Endothelial cell of umbilical vein (primary cell): ENCODE data around the gene TMEFF2. TPM values are rescaled to one million over a fixed set of nuclear protein-coding genes. Genes with fewer than 3 reads are reported as not detected.

Source experiments
- BruUV-seq: library from RNA; stranded (reverse); fragments of 400-500 nt; replicated peaks from 2 replicates; lab custom pipeline; 2021; lab: Mats Ljungman, UMichigan
- CTCF ChIA-PET: fragments of 300-600, 350-600 bp; sonication (Branson Sonifier 250); formaldehyde crosslinking; loops from one replicate; lab custom pipeline; 2021; ENCODE audit warnings: antibody characterized with exemption, inconsistent platforms; lab: Charles Lee
- POLR2A ChIA-PET: fragments of 300-600, 350-600 bp; sonication (Branson Sonifier 250); formaldehyde crosslinking; loops from one replicate; lab custom pipeline; 2021; ENCODE audit warnings: antibody characterized with exemption, inconsistent platforms; lab: Charles Lee
- DNase-seq: peaks from one replicate; pipeline ENCODE4 v3.0.0-alpha.2; 2011; ENCODE audit warnings: low read depth, low spot score
- FAIRE-seq: peaks from 2 replicates; lab custom pipeline; 2011; peaks lifted over from hg19 to GRCh38; lab: Jason Lieb, UNC
- H2AFZ ChIP-seq: 2 replicates; pipeline ENCODE4 v1.6.0; 2012; ENCODE audit warnings: low read depth, low read length, control low read depth, inconsistent platforms
- H3K27ac ChIP-seq: 2 replicates; pipeline ENCODE4 v1.5.1; 2011; ENCODE audit warnings: low read depth, mild to moderate bottlenecking, control low read depth, low read length, moderate library complexity; ENCODE audit not compliant: insufficient read depth
- H3K27me3 ChIP-seq, 2 experiments: 2 replicates each; pipeline versions ENCODE4 v1.6.0 to v1.6.1; 2011; ENCODE audit warnings: low read length in 2 of 2, mixed read lengths in 1 of 2; ENCODE audit not compliant: control insufficient read depth in 2 of 2, insufficient read depth in 2 of 2
- H3K36me3 ChIP-seq, 2 experiments: 2 replicates in 1 of 2; 3 replicates in 1 of 2; pipeline ENCODE4 v1.5.1; 2011; ENCODE audit warnings: low read length in 2 of 2, mild to moderate bottlenecking in 1 of 2, moderate library complexity in 1 of 2; ENCODE audit not compliant: control insufficient read depth in 2 of 2, insufficient read depth in 2 of 2; ENCODE audit errors: extremely low read depth in 1 of 2
- H3K4me1 ChIP-seq: 3 replicates; pipeline ENCODE4 v1.5.1; 2011; ENCODE audit warnings: mild to moderate bottlenecking, low read length; ENCODE audit not compliant: control insufficient read depth, insufficient read depth; ENCODE audit errors: extremely low read depth
- H3K4me2 ChIP-seq: 2 replicates; pipeline ENCODE4 v1.6.1; 2011; ENCODE audit warnings: low read length, control low read depth, mixed read lengths; ENCODE audit not compliant: insufficient read depth
- H3K4me3 ChIP-seq, 3 experiments: fragments of 200-600 bp in 1 of 3; sonication (generic), shearing (Covaris generic) in 1 of 3; replicated peaks in 1 of 3; 2 replicates each; pipeline ENCODE4 v1.5.1; 2011 to 2016; ENCODE audit warnings: control low read depth in 3 of 3, low read length in 3 of 3, mild to moderate bottlenecking in 2 of 3, inconsistent platforms in 1 of 3, low read depth in 1 of 3, moderate library complexity in 1 of 3; ENCODE audit not compliant: insufficient read depth in 1 of 3
- H3K79me2 ChIP-seq: 2 replicates; pipeline ENCODE4 v1.6.0; 2012; ENCODE audit warnings: low read length, inconsistent platforms; ENCODE audit not compliant: control insufficient read depth, insufficient read depth
- H3K9ac ChIP-seq: replicated peaks from 2 replicates; pipeline ENCODE3; 2011; ENCODE audit warnings: low read length, control low read depth; ENCODE audit not compliant: insufficient read depth; ENCODE audit errors: extremely low read depth
- H3K9me1 ChIP-seq: replicated peaks from 3 replicates; pipeline ENCODE4 v1.6.0; 2011; ENCODE audit warnings: mild to moderate bottlenecking, low read length; ENCODE audit not compliant: control insufficient read depth, insufficient read depth; ENCODE audit errors: extremely low read depth
- H3K9me3 ChIP-seq: replicated peaks from 2 replicates; pipeline ENCODE4 v1.5.1; 2012; ENCODE audit warnings: low read length, inconsistent platforms; ENCODE audit not compliant: control insufficient read depth, insufficient read depth
- H4K20me1 ChIP-seq: replicated peaks from 2 replicates; pipeline ENCODE3; 2011; ENCODE audit warnings: mild to moderate bottlenecking, low read length; ENCODE audit not compliant: control insufficient read depth, insufficient read depth; ENCODE audit errors: extremely low read depth
- EZH2 ChIP-seq: IDR thresholded peaks from 2 replicates; pipeline ENCODE4 v1.6.1; 2012; ENCODE audit warnings: borderline replicate concordance, low read depth, mild to moderate bottlenecking, moderate library complexity, low read length, inconsistent platforms; ENCODE audit not compliant: severe bottlenecking
- FOS ChIP-seq: IDR thresholded peaks from 2 replicates; pipeline ENCODE4 v1.6.1; 2011; ENCODE audit warnings: mild to moderate bottlenecking, low read length, moderate library complexity, borderline replicate concordance; ENCODE audit not compliant: insufficient read depth
- GATA2 ChIP-seq: IDR thresholded peaks from 2 replicates; pipeline ENCODE4 v1.7.0; 2011; ENCODE audit warnings: low read depth, mild to moderate bottlenecking, moderate library complexity, mixed read lengths, low read length; ENCODE audit not compliant: insufficient read length, insufficient read depth
- JUN ChIP-seq: IDR thresholded peaks from 2 replicates; pipeline ENCODE4 v1.6.1; 2011; ENCODE audit warnings: borderline replicate concordance, low read depth; ENCODE audit not compliant: insufficient read length, insufficient read depth
- MYC ChIP-seq: IDR thresholded peaks from one replicate; pipeline ENCODE4 v1.6.1; 2011; ENCODE audit warnings: mild to moderate bottlenecking, low read depth, low read length
- POLR2A ChIP-seq: IDR thresholded peaks from 2 replicates; pipeline ENCODE4 v1.6.1; 2012; ENCODE audit warnings: low read depth, mild to moderate bottlenecking, control low read depth, low read length
- POLR2AphosphoS5 ChIP-seq: IDR thresholded peaks from 2 replicates; pipeline ENCODE4 v1.6.1; 2012; ENCODE audit warnings: low read depth, mild to moderate bottlenecking, control low read depth, low read length, moderate library complexity; ENCODE audit not compliant: insufficient read depth
- dilution Hi-C: fragments of 300-500 bp; cut with MboI; formaldehyde crosslinking; loops from one replicate; pipeline ENCODE4 v1.15.0; 2019; ENCODE audit warnings: low sequenced_read_pairs; ENCODE audit not compliant: extremely low pct_ligation_motif_present
- intact Hi-C: fragments of 100-400 bp; cut with micrococcal nuclease; formaldehyde crosslinking; loops from one replicate; pipeline ENCODE4 v1.10.0; 2022
- polyA plus RNA-seq, 4 experiments: library from polyadenylated mRNA; depleted of rRNA in 3 of 4; stranded (reverse) in 3 of 4; unstranded in 1 of 4; fragments of >200 nt; gene quantifications; 2 replicates each; pipeline versions ENCODE4 v1.2.1 to v1.2.3, GENCODE V29; 2011 to 2012; ENCODE audit warnings: missing spikeins in 1 of 4
- total RNA-seq: library from RNA; stranded (reverse); gene quantifications from 2 replicates; pipeline ENCODE4 v1.2.3, GENCODE V29; 2021
- TF ChIP-seq, protein P1 (sequence below), 2 donors: IDR thresholded peaks; 1 replicate in 1 of 2; 2 replicates in 1 of 2; pipeline ENCODE4 v1.5.1; 2011; ENCODE audit warnings: low read length in 2 of 2, mild to moderate bottlenecking in 2 of 2, moderate library complexity in 2 of 2, control low read depth in 1 of 2, inconsistent platforms in 1 of 2, low read depth in 1 of 2; ENCODE audit not compliant: insufficient read depth in 1 of 2; ENCODE audit errors: extremely low read depth in 1 of 2
- TF ChIP-seq, protein P2 (sequence below): IDR thresholded peaks from 2 replicates; pipeline ENCODE4 v1.6.1; 2011; ENCODE audit not compliant: insufficient read depth, insufficient read length

The TMEFF2 gene
- total and polyA plus RNA-seq, 2 donors (not counting 3 experiments of a cell fraction or from before 2014, with no cell fraction given) = 0.18 to 0.20 TPM

DNA sequence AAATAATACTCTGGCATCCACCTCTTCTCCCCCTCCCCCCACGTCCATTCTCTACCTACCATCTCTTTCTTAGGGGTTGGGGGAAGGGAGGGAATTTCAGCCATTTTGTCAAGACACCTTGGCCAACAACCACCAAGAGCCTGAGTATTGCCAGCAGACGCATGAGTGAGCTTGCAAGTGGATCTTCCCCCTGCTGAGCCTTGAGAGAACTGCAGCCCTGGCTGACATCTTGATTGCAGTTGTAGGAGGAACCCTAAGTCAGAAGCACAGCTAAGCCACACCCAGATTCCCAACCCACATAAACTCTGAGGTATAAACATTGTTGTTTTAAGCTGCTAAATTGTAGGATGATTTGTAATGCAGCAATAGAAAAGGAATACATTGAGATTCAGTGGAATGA is 165.6 kb downstream of the TMEFF2 start:
- H4K20me1 ChIP-seq = no peaks in the 10 kb centered on the region
- ChIA-PET CTCF (interaction anchor here (1.0 to 1.5 kb wide), 4 partner anchors 134 to 194 kb away, joined by 3 to 5 read pairs (median 4); no protein-coding TSS in a partner anchor), POLR2A (no interaction called here)
- H3K4me3 ChIP-seq = no peak overlapping the region
- FAIRE-seq (no peak), DNase-seq (no peak)
- H3K9me3 ChIP-seq = no peaks in the 10 kb centered on the region
- TF ChIP-seq, protein P1, sequence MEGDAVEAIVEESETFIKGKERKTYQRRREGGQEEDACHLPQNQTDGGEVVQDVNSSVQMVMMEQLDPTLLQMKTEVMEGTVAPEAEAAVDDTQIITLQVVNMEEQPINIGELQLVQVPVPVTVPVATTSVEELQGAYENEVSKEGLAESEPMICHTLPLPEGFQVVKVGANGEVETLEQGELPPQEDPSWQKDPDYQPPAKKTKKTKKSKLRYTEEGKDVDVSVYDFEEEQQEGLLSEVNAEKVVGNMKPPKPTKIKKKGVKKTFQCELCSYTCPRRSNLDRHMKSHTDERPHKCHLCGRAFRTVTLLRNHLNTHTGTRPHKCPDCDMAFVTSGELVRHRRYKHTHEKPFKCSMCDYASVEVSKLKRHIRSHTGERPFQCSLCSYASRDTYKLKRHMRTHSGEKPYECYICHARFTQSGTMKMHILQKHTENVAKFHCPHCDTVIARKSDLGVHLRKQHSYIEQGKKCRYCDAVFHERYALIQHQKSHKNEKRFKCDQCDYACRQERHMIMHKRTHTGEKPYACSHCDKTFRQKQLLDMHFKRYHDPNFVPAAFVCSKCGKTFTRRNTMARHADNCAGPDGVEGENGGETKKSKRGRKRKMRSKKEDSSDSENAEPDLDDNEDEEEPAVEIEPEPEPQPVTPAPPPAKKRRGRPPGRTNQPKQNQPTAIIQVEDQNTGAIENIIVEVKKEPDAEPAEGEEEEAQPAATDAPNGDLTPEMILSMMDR (IDR thresholded peaks at IDR 0.05; ENCODE audit: extremely low read depth in 1 of 2, insufficient read depth in 1 of 2, low read depth in 1 of 2, low read length in 2 of 2) = no peak
- TF ChIP-seq, protein P2, sequence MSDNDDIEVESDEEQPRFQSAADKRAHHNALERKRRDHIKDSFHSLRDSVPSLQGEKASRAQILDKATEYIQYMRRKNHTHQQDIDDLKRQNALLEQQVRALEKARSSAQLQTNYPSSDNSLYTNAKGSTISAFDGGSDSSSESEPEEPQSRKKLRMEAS = no peak
- no peak for TF ChIP-seq POLR2A
- TF ChIP-seq JUN = no peak
- no peak for TF ChIP-seq MYC
- no peak for TF ChIP-seq POLR2AphosphoS5
- no peak for TF ChIP-seq GATA2
- no peak for TF ChIP-seq EZH2
- no peak for TF ChIP-seq FOS
- no peak overlapping the region for H3K4me2 ChIP-seq
- H3K4me1 ChIP-seq = no peaks in the 10 kb centered on the region
- no peaks in the 10 kb centered on the region for H3K9me1 ChIP-seq
- H3K27ac ChIP-seq = no peak overlapping the region
- H3K79me2 ChIP-seq = no peaks in the 10 kb centered on the region
- H3K27me3 ChIP-seq = no peaks in the 10 kb centered on the region
- H2AFZ ChIP-seq = no peak overlapping the region
- BruUV-seq = no TSS peak
- dilution Hi-C loops = no loop called here
- H3K36me3 ChIP-seq = no peaks in the 10 kb centered on the region
- H3K9ac ChIP-seq = no peak overlapping the region
- intact Hi-C loops = loop anchor here (5.0 kb wide), 1 partner anchor 162 kb away; no protein-coding TSS in a partner anchor
